Esophagus muscularis mucosa (tissue), 4 donors: ENCODE measurements around the gene DPEP2. TPM values are rescaled to one million over a fixed set of nuclear protein-coding genes. Genes with fewer than 3 reads are reported as not detected.
"Not testable (repeated sequence)": the region's sequence is repeated elsewhere in the genome, so short reads cannot be mapped to it uniquely, and the experiment has no call there.

Experiments
- DNase-seq: peaks from one replicate; pipeline ENCODE4 v3.0.0-alpha.2; 2017; ENCODE audit errors: extremely low spot score
- H3K27ac ChIP-seq, 4 donors: fragments of 200-600 bp; sonication (generic); replicated peaks in 1 of 4; 1 replicate in 3 of 4; 2 replicates in 1 of 4; pipeline ENCODE4 v1.5.1; 2016 to 2019; ENCODE audit warnings: mild to moderate bottlenecking in 1 of 4
- H3K27me3 ChIP-seq, 4 donors: fragments of 200-600 bp; sonication (generic); one replicate each; pipeline versions ENCODE4 v1.5.1 to v1.6.0; 2016 to 2019
- H3K36me3 ChIP-seq, 4 donors: fragments of 200-600 bp; sonication (generic); one replicate each; pipeline ENCODE4 v1.5.1; 2016 to 2019
- H3K4me1 ChIP-seq, 4 donors: fragments of 200-600 bp; sonication (generic); one replicate each; pipeline ENCODE4 v1.5.1; 2016 to 2019
- H3K4me3 ChIP-seq, 4 donors: fragments of 200-600 bp; sonication (generic); 1 replicate in 2 of 4; 2 replicates in 2 of 4; pipeline ENCODE4 v1.5.1; 2016 to 2019; ENCODE audit warnings: mild to moderate bottlenecking in 4 of 4, moderate library complexity in 1 of 4
- H3K9me3 ChIP-seq, 4 donors: fragments of 200-600 bp; sonication (generic); 1 replicate in 3 of 4; 2 replicates in 1 of 4; pipeline ENCODE4 v1.5.1; 2016 to 2019
- CTCF ChIP-seq, 3 experiments: fragments of 200-600 bp in 2 of 3; fragments of 450-650 bp in 1 of 3; sonication (generic) in 2 of 3; IDR thresholded peaks; one replicate each; pipeline ENCODE4 v1.5.1; 2017 to 2019; ENCODE audit warnings: antibody characterized with exemption in 3 of 3, mild to moderate bottlenecking in 2 of 3, moderate library complexity in 1 of 3
- EP300 ChIP-seq: sonication (generic); formaldehyde crosslinking; IDR thresholded peaks from one replicate; pipeline ENCODE4 v1.6.1; 2017; ENCODE audit warnings: antibody characterized with exemption
- POLR2A ChIP-seq: fragments of 450-650 bp; IDR thresholded peaks from one replicate; pipeline ENCODE4 v1.6.1; 2017; ENCODE audit warnings: antibody characterized with exemption, moderate library complexity, mild to moderate bottlenecking, low read depth
- POLR2AphosphoS5 ChIP-seq, 2 donors: sonication (generic); formaldehyde crosslinking; IDR thresholded peaks; one replicate each; pipeline ENCODE4 v1.6.1; 2017; ENCODE audit warnings: antibody characterized with exemption in 2 of 2
- WGBS: methylation state at CpG from one replicate; pipeline ENCODE4 v1.1.5; 2018; 5-methylcytosine and 5-hydroxymethylcytosine counted together
- intact Hi-C: fragments of 100-400 bp; cut with DNase I; formaldehyde crosslinking; loops from one replicate; pipeline ENCODE4 v1.15.1; 2023
- total RNA-seq, 4 donors: library from RNA; depleted of rRNA; stranded (reverse); fragments of >200 nt; gene quantifications; one replicate each; pipeline versions ENCODE4 v1.1.0 to v1.2.1, GENCODE V29; 2016

DPEP2 gene
- total RNA-seq, 4 donors from 2014 or later = 1.4 to 5.5 (median 3.7) TPM

DNA sequence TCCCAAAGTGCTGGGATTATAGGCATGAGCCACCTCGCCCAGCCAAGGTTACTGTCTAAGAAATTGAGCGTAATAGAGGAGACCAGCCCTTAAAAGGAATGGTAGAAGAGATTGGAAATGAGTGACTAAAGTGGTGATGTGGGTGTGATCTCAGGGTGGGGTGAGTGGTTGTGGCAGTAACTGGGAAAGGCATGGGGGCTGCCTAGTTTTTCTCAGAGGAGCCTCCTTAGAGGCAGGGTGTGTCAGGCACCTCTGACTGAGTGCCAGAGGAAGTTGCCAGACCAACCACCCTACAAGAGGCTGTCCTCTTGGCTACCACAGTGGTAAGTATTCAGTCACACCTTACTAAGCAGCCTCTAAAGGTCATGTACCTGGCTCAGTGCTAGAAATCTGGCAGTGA lies 32.7 kb upstream of the DPEP2 start:
- Histone ChIP-seq H3K27me3 (no peaks in the 10 kb centered on the region), H3K36me3 (peaks cover 0 to 57% (median 26%) of the 10 kb centered on the region in 4 donors), H3K4me1 (no peaks in the 10 kb centered on the region), H3K9me3 (no peaks in the 10 kb centered on the region), H3K4me3 (no peak overlapping the region), H3K27ac (no peak overlapping the region)
- DNase-seq = no peak
- TF ChIP-seq POLR2AphosphoS5 (IDR thresholded peaks at IDR 0.05) (no peak), CTCF (IDR thresholded peaks at IDR 0.05) (no peak), POLR2A (no peak), EP300 (no peak)
- WGBS = 95% methylated on average over 2 of the region's 2 CpGs
- intact Hi-C loops = no loop called here

GRCh38 chr16:68030108-68030507 lies 30.8 kb upstream of the DPEP2 start:
- H3K27ac ChIP-seq, H3K4me1 ChIP-seq, intact Hi-C loops, H3K27me3 ChIP-seq, H3K9me3 ChIP-seq, H3K4me3 ChIP-seq, DNase-seq: not testable (repeated sequence)
- WGBS = 75% methylated on average over 6 of the region's 6 CpGs
- H3K36me3 ChIP-seq = peaks cover 0 to 56% (median 30%) of the 10 kb centered on the region in 4 donors

DNA sequence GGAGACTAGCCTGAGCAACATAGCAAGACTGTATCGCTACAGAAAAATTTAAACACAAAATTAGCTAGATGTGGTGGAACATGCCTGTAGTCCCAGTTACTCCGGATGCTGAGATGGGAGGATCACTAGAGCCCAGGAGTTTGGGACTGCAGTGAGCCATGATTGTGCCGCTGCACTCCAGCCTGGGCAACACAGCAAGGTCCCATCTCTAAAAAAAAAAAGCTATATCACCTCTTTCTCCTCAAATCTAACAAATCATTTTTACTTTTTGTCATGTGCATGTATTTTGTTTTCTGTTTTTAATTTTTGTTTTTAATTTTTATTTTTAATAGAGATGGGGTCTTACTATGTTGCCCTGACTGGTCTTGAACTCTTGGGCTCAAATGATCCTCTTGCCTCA lies 29.7 kb upstream of the DPEP2 start:
- H3K27ac ChIP-seq = no peak overlapping the region
- H3K27me3 ChIP-seq = no peaks in the 10 kb centered on the region
- H3K4me1 ChIP-seq = peaks cover 3 to 11% (median 5%) of the 10 kb centered on the region in 4 donors
- TF ChIP-seq POLR2A = no peak
- TF ChIP-seq EP300 = no peak
- no peak for TF ChIP-seq POLR2AphosphoS5 (IDR thresholded peaks at IDR 0.05)
- no peak for TF ChIP-seq CTCF (IDR thresholded peaks at IDR 0.05)
- H3K9me3 ChIP-seq = no peaks in the 10 kb centered on the region
- no peak for DNase-seq
- no peak overlapping the region for H3K4me3 ChIP-seq
- H3K36me3 ChIP-seq = peaks cover 0 to 54% (median 30%) of the 10 kb centered on the region in 4 donors
- intact Hi-C loops = no loop called here
- WGBS = 95% methylated on average over 3 of the region's 3 CpGs

- Histone ChIP-seq H3K27me3 (no peaks in the 10 kb centered on the region), H3K36me3 (peaks cover 0 to 33% (median 18%) of the 10 kb centered on the region in 4 donors), H3K4me3 (peak within 1 kb of the TSS; percentile 74 to 97 (median 87)), H3K4me1 (peaks cover 26 to 37% (median 30%) of the 10 kb centered on the region in 4 donors), H3K9me3 (no peaks in the 10 kb centered on the region), H3K27ac (peak within 1 kb of the TSS; percentile 83 to 90 (median 86))
- intact Hi-C loops = no loop called here
- TF ChIP-seq CTCF (IDR thresholded peaks at IDR 0.05) = peak in 1 of 3 experiments; percentile 27
- peak; percentile 96 to 99 for TF ChIP-seq POLR2AphosphoS5 (IDR thresholded peaks at IDR 0.05)
- TF ChIP-seq POLR2A = no peak
- TF ChIP-seq EP300 = no peak
- DNase-seq = peak; percentile 98
- WGBS = 0% methylated on average over 29 of the region's 84 CpGs
Observed at GRCh38 chr16:68022728-68023537, 23.6 kb upstream of the DPEP2 start, which contains the start of the genes DDX28 and DUS2. Gene DDX28, minus strand, starts transcription at chr16:68023232. Its CDS starts 30 bp downstream, at chr16:68023202. Gene DUS2, plus strand, starts transcription at chr16:68023284. Its CDS starts 14,740 bp downstream, at chr16:68038024.

DNA sequence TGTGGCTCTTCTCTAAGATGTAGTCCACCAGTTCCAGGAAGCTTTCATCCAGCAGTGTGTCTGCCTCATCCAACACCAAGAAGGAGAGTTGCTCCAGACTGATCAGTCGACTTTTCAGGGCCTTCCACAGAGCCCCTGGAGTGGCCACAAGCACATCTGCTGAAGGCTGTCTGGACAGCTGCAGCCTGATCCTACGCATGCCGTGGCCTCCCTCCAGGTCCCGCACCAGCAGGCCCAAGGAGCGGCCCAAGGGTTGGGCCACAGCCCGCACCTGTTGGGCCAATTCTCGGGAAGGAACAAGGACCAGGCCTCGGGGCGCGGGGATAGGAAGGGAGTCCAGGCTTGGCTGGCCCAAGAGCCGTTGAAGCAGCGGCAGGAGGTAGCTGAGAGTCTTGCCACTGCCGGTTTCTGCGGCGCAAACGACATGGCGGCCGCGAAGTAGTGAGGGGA lies 23.0 kb upstream of the DPEP2 start:
- Histone ChIP-seq H3K27ac (peak overlapping the region; percentile 83 to 90 (median 86)), H3K4me3 (peak overlapping the region; percentile 74 to 97 (median 87)), H3K4me1 (peaks cover 26 to 37% (median 30%) of the 10 kb centered on the region in 4 donors), H3K36me3 (peaks cover 0 to 27% (median 13%) of the 10 kb centered on the region in 4 donors), H3K27me3 (no peaks in the 10 kb centered on the region), H3K9me3 (no peaks in the 10 kb centered on the region)
- no peak for TF ChIP-seq POLR2A
- intact Hi-C loops = no loop called here
- no peak for DNase-seq
- 54% methylated on average over 4 of the region's 19 CpGs for WGBS
